GM18873 (cell line): ENCODE data around the gene NDUFB11.

ENCODE experiments used
- ATAC-seq: cut with Tn5 transposase; IDR thresholded peaks from one replicate; pipeline ENCODE4 v1.9.1; 2021; ENCODE audit warnings: mild to moderate bottlenecking, moderate library complexity, moderate number of reproducible peaks; ENCODE audit not compliant: unreplicated experiment, low FRiP score

NDUFB11 gene

GRCh38 chrX:47093860-47094259 is 50.6 kb downstream of the NDUFB11 start:
- ATAC-seq, result no peak

DNA sequence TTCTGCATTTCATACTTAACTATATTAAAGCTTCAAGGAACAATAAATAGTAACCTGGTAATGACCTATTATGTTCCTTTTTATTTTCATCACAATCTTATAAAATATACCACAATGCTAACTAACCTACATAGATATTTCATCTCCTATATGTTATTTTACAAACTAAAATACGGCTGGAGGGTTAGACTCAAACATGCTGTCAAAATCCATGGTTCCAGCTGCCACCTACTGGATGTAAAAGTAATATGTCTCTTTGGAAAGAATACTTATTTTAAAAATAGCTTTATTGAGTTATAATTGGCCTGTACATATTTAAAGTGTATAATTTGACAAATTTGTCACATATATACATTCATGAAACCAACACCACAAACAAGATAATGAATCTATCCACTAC is 51.3 kb downstream of the NDUFB11 start:
- no peak for ATAC-seq
